ENCODE results near the gene POLR2L. TPM values are rescaled to one million over a fixed set of nuclear protein-coding genes. Genes with fewer than 3 reads are reported as not detected.
A peak's percentile ranks its signal among the peaks of the same experiment; 100 is the strongest.

POLR2L gene
- total and polyA plus RNA-seq, 2 experiments from 2014 or later: 113 to 804 TPM

GRCh38 chr11:797296-798092 is 44.8 kb downstream of the POLR2L start:
- H3K36me3 ChIP-seq (ENCODE audit: low read depth): no peaks in the 10 kb centered on the region
- WGBS, 2 experiments (ENCODE audit: low coverage in 1 of 2, low lambda C conversion rate in 2 of 2, missing lambda C conversion rate in 2 of 2): 1% methylated on average over 41 to 55 of the region's 57 CpGs
- peaks cover 12% of the 10 kb centered on the region for H3K79me2 ChIP-seq (ENCODE audit: insufficient read depth)
- in situ Hi-C loops (cut with MboI): no loop called here
- peak overlapping the region; percentile 82 for H3K4me3 ChIP-seq
- H3K4me1 ChIP-seq (ENCODE audit: insufficient read depth): peaks cover 6% of the 10 kb centered on the region
- TF ChIP-seq EZH2phosphoT487 (IDR thresholded peaks at IDR 0.05; ENCODE audit: insufficient read depth, low read depth) (no peak), EZH2 (IDR thresholded peaks at IDR 0.05; ENCODE audit: insufficient read depth, poor library complexity, severe bottlenecking) (no peak)
- peak overlapping the region; percentile 86 for H3K27ac ChIP-seq
- peak overlapping the region; percentile 75 for H2AFZ ChIP-seq
- H3K9me2 ChIP-seq (ENCODE audit: insufficient read depth): no peaks in the 10 kb centered on the region
- peak overlapping the region; percentile 84 for H3K4me2 ChIP-seq (ENCODE audit: unreplicated experiment)
- peak; percentile 93 for DNase-seq
- H4K20me1 ChIP-seq (ENCODE audit: insufficient read depth): no peaks in the 10 kb centered on the region
- no peaks in the 10 kb centered on the region for H3K9me3 ChIP-seq (ENCODE audit: low read depth)
- no peaks in the 10 kb centered on the region for H3K27me3 ChIP-seq (replicated peaks; ENCODE audit: insufficient read depth)
- peaks cover 4% of the 10 kb centered on the region; the same call in 1 of the 2 replicates for H3F3A ChIP-seq (ENCODE audit: insufficient read depth)
- peak overlapping the region; percentile 85 for H3K9ac ChIP-seq

GRCh38 chr11:796565-797295 is 45.6 kb downstream of the POLR2L start:
- no peak for DNase-seq
- H3K9me2 ChIP-seq (ENCODE audit: insufficient read depth): no peaks in the 10 kb centered on the region
- peak overlapping the region; percentile 84 for H3K4me2 ChIP-seq (ENCODE audit: unreplicated experiment)
- H3K79me2 ChIP-seq (ENCODE audit: insufficient read depth): peaks cover 12% of the 10 kb centered on the region
- peak overlapping the region; percentile 86 for H3K27ac ChIP-seq
- in situ Hi-C loops (cut with MboI): no loop called here
- peaks cover 4% of the 10 kb centered on the region; the same call in 1 of the 2 replicates for H3F3A ChIP-seq (ENCODE audit: insufficient read depth)
- no peaks in the 10 kb centered on the region for H3K36me3 ChIP-seq (ENCODE audit: low read depth)
- H3K9ac ChIP-seq: peak overlapping the region; percentile 85
- H3K27me3 ChIP-seq (replicated peaks; ENCODE audit: insufficient read depth): no peaks in the 10 kb centered on the region
- WGBS, 2 experiments (ENCODE audit: low coverage in 1 of 2, low lambda C conversion rate in 2 of 2, missing lambda C conversion rate in 2 of 2): 2 to 5% methylated on average over 12 to 18 of the region's 18 CpGs
- H3K9me3 ChIP-seq (ENCODE audit: low read depth): no peaks in the 10 kb centered on the region
- H3K4me1 ChIP-seq (ENCODE audit: insufficient read depth): peaks cover 6% of the 10 kb centered on the region
- H3K4me3 ChIP-seq: peak overlapping the region; percentile 82
- no peaks in the 10 kb centered on the region for H4K20me1 ChIP-seq (ENCODE audit: insufficient read depth)
- TF ChIP-seq EZH2phosphoT487 (IDR thresholded peaks at IDR 0.05; ENCODE audit: insufficient read depth, low read depth) (no peak), EZH2 (IDR thresholded peaks at IDR 0.05; ENCODE audit: insufficient read depth, poor library complexity, severe bottlenecking) (no peak)
- H2AFZ ChIP-seq: peak overlapping the region; percentile 75

GRCh38 chr11:795634-796564 is 46.4 kb downstream of the POLR2L start:
- peak overlapping the region; percentile 84 for H3K4me2 ChIP-seq (ENCODE audit: unreplicated experiment)
- H2AFZ ChIP-seq: no peak overlapping the region
- WGBS, 2 experiments (ENCODE audit: low coverage in 1 of 2, low lambda C conversion rate in 2 of 2, missing lambda C conversion rate in 2 of 2): 1 to 6% methylated on average over 14 to 24 of the region's 26 CpGs
- H3K27me3 ChIP-seq (replicated peaks; ENCODE audit: insufficient read depth): no peaks in the 10 kb centered on the region
- H3K36me3 ChIP-seq (ENCODE audit: low read depth): no peaks in the 10 kb centered on the region; the same call in 1 of the 2 replicates
- in situ Hi-C loops (cut with MboI): no loop called here
- no peaks in the 10 kb centered on the region for H3K9me2 ChIP-seq (ENCODE audit: insufficient read depth)
- DNase-seq: peak; percentile 96
- no peaks in the 10 kb centered on the region for H3K9me3 ChIP-seq (ENCODE audit: low read depth)
- peaks cover 12% of the 10 kb centered on the region for H3K79me2 ChIP-seq (ENCODE audit: insufficient read depth)
- peak overlapping the region; percentile 82 for H3K4me3 ChIP-seq
- peaks cover 6% of the 10 kb centered on the region for H3K4me1 ChIP-seq (ENCODE audit: insufficient read depth)
- no peak for TF ChIP-seq EZH2 (IDR thresholded peaks at IDR 0.05; ENCODE audit: insufficient read depth, poor library complexity, severe bottlenecking)
- TF ChIP-seq EZH2phosphoT487 (IDR thresholded peaks at IDR 0.05; ENCODE audit: insufficient read depth, low read depth): no peak
- H3F3A ChIP-seq (ENCODE audit: insufficient read depth): peaks cover 4% of the 10 kb centered on the region; the same call in 1 of the 2 replicates
- H3K27ac ChIP-seq: peak overlapping the region; percentile 86
- no peaks in the 10 kb centered on the region for H4K20me1 ChIP-seq (ENCODE audit: insufficient read depth)
- H3K9ac ChIP-seq: peak overlapping the region; percentile 85

Data from GM23248 (cell line).